Subcutaneous adipose tissue (tissue), 4 donors: Measurements from ENCODE around the gene ST7L. TPM values are rescaled to one million over a fixed set of nuclear protein-coding genes. Genes with fewer than 3 reads are reported as not detected.

ENCODE experiments used
- total RNA-seq, 4 donors: library from RNA; depleted of rRNA; stranded (reverse); fragments of >200 nt; gene quantifications; one replicate each; pipeline ENCODE4 v1.1.0, GENCODE V29; 2016
- TF ChIP-seq, protein P1 (sequence below): fragments of 450-650 bp; IDR thresholded peaks from one replicate; pipeline ENCODE4 v1.5.1; 2016; ENCODE audit warnings: low read depth, mild to moderate bottlenecking, control low read depth, antibody characterized with exemption, moderate library complexity

ST7L gene
- total RNA-seq, 4 donors from 2014 or later = 18.4 to 38.8 (median 24.0) TPM

DNA sequence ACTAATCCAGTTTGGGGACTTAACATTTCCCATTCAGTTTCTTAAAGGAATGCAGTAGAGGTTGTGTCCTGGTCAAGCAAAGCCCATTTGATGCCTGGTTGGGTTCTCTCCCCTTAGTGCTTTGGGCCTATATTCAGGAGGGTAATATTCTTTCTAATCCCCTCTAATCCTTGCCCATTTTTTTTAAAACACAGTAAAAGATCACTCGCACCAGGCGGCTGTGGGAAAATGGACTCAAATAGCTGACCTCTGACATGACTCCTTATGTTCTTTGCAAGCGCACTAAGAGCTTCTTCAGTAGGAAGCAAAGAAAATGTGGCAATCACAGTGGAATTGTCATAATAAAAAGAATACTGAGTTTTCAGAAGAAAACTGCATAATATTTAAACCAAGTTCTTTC is 60.3 kb downstream of the ST7L start:
- TF ChIP-seq, protein P1, sequence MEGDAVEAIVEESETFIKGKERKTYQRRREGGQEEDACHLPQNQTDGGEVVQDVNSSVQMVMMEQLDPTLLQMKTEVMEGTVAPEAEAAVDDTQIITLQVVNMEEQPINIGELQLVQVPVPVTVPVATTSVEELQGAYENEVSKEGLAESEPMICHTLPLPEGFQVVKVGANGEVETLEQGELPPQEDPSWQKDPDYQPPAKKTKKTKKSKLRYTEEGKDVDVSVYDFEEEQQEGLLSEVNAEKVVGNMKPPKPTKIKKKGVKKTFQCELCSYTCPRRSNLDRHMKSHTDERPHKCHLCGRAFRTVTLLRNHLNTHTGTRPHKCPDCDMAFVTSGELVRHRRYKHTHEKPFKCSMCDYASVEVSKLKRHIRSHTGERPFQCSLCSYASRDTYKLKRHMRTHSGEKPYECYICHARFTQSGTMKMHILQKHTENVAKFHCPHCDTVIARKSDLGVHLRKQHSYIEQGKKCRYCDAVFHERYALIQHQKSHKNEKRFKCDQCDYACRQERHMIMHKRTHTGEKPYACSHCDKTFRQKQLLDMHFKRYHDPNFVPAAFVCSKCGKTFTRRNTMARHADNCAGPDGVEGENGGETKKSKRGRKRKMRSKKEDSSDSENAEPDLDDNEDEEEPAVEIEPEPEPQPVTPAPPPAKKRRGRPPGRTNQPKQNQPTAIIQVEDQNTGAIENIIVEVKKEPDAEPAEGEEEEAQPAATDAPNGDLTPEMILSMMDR = no peak

DNA sequence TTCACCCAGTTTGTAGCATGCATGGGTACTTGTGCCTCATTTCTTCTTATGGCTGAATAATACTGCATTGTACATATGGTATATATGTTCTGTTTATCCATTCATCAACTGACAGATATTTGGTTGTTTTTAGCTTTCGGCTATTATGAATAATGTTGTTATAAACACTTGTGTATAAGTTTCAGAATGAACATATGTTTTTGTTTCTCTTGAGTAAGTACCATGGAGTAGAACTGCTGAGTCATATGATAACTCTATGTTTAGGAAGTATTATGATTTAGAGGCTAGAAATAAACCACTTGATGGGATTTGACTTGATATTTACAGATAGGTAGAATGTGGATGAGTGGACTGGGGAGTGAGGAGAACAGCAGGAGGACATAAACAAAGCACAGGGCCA is 61.6 kb downstream of the ST7L start:
- TF ChIP-seq, protein P1 = no peak

DNA sequence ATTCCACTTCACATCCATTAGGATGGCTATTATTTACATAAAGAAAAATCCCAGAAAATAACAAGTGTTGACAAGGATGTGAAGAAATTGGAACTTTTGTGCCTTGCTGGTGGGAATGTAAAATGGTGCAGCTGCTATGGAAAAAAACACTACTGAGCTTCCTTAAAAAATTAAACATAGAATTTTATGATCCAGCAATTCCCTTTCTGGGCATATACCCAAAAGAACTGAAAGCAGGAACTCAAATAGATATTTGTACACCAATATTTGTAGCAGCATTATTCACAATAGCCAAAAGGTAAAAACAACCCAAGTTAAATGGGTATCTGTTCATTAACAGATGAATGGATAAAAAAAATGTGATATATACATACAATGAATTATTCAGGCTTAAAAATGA is 64.5 kb downstream of the ST7L start:
- TF ChIP-seq, protein P1 = no peak

DNA sequence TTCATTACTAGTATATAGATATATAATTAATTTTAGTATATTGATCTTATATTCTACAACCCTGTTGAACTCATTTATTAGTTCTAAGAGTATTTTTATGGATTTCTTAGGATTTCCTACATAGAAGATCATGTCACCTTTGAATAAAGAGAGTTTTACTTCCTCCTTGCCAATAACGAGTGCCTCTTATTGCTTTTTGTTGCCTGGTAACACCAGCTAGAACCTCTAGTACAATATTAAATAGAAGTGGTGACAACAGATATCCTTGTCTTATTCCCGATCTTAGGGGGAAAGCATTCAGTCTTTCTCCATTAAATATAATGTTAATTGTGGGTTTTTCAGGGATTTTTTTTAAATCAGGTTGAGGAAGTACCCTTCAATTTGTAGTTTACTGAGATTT is 69.4 kb downstream of the ST7L start:
- TF ChIP-seq, protein P1 = no peak

DNA sequence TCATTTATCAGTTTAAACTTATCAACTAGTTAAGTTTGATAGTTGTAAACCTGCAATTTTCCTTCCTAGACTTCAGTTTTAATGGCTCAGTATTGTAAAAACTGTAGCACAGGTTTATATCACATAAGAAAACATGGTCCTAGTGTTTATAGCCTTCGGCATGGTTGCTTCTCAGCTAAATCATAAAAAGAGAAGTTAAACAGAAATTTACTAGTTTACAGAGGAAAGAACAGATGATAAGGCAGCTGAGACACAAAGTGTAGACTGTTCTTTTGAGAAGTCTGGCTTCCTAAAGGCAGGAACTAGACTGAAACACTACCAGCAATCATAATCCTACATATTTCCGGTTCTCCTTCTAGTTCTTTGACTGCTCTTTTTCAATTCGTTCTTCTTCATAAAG is 70.4 kb downstream of the ST7L start:
- TF ChIP-seq, protein P1 = no peak

DNA sequence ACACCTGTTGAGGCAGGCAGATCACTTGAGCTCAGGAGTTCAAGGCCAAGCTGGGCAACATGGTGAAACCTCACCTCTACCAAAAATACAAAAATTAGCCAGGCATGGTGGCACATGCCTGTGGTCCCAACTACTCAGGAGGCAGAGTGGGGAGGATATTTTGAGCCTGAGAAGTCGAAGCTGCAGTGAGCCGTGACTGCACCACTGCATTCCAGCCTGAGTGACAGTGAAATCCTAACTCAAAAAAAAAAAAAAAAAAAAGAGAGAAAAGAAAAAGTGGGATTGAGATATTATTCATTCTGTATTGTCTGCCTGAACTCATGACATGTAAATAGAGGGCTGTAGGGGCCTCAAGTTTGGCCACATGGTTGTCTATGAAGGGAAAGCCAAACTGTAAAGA is 72.9 kb downstream of the ST7L start:
- TF ChIP-seq, protein P1 = no peak

DNA sequence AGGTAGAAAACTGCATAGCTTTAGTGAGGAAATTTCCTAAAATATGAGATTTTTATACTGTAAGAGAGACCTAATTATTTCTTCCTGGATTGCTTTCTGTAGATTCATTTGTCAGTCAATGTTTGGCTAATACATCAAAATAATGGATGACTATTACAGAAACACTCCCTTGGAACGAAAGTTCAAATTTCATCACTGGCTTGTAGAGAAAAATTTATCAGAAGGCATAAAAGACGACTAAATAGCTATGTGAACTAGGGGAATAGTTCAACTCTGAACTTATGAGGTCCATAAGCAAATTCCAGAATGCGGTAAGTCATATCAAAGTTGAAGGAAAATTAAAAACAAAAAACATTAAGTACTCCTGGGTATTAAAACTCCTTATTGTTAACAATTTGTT is 74.2 kb downstream of the ST7L start:
- TF ChIP-seq, protein P1 = no peak
